HEK293 (cell line): ENCODE measurements around the gene UBE3B.

Experiments
- CTCF ChIP-seq: fragments of 450-650 bp; formaldehyde crosslinking; IDR thresholded peaks from 2 replicates; pipeline ENCODE4 v1.5.1; 2016; ENCODE audit warnings: missing biosample characterization, missing genetic modification characterization
- RBAK ChIP-seq: fragments of 450-650 bp; formaldehyde crosslinking; IDR thresholded peaks from 2 replicates; pipeline ENCODE4 v1.5.1; 2016; ENCODE audit warnings: missing biosample characterization, missing genetic modification characterization
- REST ChIP-seq: fragments of 450-650 bp; formaldehyde crosslinking; IDR thresholded peaks from 2 replicates; pipeline ENCODE4 v1.5.1; 2016; ENCODE audit warnings: missing biosample characterization, missing genetic modification characterization
- TSHZ1 ChIP-seq: fragments of 450-650 bp; formaldehyde crosslinking; IDR thresholded peaks from 2 replicates; pipeline ENCODE4 v1.5.1; 2016; ENCODE audit warnings: missing biosample characterization, missing genetic modification characterization, borderline replicate concordance
- YY1 ChIP-seq: fragments of 450-650 bp; formaldehyde crosslinking; IDR thresholded peaks from 2 replicates; pipeline ENCODE4 v1.5.1; 2018; ENCODE audit warnings: missing biosample characterization, missing genetic modification characterization
- ZNF555 ChIP-seq: fragments of 450-650 bp; formaldehyde crosslinking; conservative IDR thresholded peaks from 2 replicates; pipeline ENCODE4 v1.5.1; 2017; ENCODE audit warnings: missing biosample characterization, mild to moderate bottlenecking, missing genetic modification characterization, inconsistent platforms
- ZNF558 ChIP-seq: fragments of 450-650 bp; formaldehyde crosslinking; IDR thresholded peaks from 2 replicates; pipeline ENCODE4 v1.5.1; 2016; ENCODE audit warnings: missing biosample characterization, missing genetic modification characterization
- TF ChIP-seq, protein P1 (sequence below): fragments of 450-650 bp; formaldehyde crosslinking; IDR thresholded peaks from 2 replicates; pipeline ENCODE4 v1.5.1; 2016; ENCODE audit warnings: missing biosample characterization, missing genetic modification characterization, low read depth

GRCh38 chr12:109436188-109436560, 41.3 kb upstream of the UBE3B start:
- TF ChIP-seq YY1 (tag by site-specific recombination) (no peak), RBAK (tag by site-specific recombination) (no peak), CTCF (no peak), ZNF558 (tag by site-specific recombination) (no peak), REST (tag by site-specific recombination) (no peak), ZNF555 (tag by site-specific recombination) (no peak), TSHZ1 (tag by site-specific recombination) (no peak)
- TF ChIP-seq, protein P1, sequence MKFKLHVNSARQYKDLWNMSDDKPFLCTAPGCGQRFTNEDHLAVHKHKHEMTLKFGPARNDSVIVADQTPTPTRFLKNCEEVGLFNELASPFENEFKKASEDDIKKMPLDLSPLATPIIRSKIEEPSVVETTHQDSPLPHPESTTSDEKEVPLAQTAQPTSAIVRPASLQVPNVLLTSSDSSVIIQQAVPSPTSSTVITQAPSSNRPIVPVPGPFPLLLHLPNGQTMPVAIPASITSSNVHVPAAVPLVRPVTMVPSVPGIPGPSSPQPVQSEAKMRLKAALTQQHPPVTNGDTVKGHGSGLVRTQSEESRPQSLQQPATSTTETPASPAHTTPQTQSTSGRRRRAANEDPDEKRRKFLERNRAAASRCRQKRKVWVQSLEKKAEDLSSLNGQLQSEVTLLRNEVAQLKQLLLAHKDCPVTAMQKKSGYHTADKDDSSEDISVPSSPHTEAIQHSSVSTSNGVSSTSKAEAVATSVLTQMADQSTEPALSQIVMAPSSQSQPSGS = no peak
